Heart right ventricle (tissue), 16 donors: ENCODE results near the gene KCNQ1. TPM values are rescaled to one million over a fixed set of nuclear protein-coding genes. Genes with fewer than 3 reads are reported as not detected.

Experiments
- ATAC-seq, 8 donors: fragments of 200-7000 bp; cut with Tn5 transposase; one replicate each; pipeline ENCODE4 v1.9.1; 2020; ENCODE audit warnings: mild to moderate bottlenecking in 8 of 8, moderate library complexity in 8 of 8, moderate number of reproducible peaks in 1 of 8
- DNase-seq, 2 donors: peaks; one replicate each; pipeline ENCODE4 v3.0.0-alpha.2; 2020
- H3K27ac ChIP-seq, 10 donors: fragments of 200-600 bp; sonication (generic) in 2 of 10; one replicate each; pipeline versions ENCODE4 v1.5.0 to v1.8.0; 2020 to 2022; ENCODE audit warnings: mild to moderate bottlenecking in 3 of 10
- H3K27me3 ChIP-seq, 7 donors: fragments of 200-600 bp; one replicate each; pipeline ENCODE4 v1.8.0; 2021 to 2022; ENCODE audit warnings: mild to moderate bottlenecking in 2 of 7
- H3K36me3 ChIP-seq, 9 donors: fragments of 200-600 bp; sonication (generic) in 1 of 9; one replicate each; pipeline versions ENCODE4 v1.5.0 to v1.8.0; 2020 to 2022; ENCODE audit warnings: mild to moderate bottlenecking in 2 of 9
- H3K4me1 ChIP-seq, 9 donors: fragments of 200-600 bp; sonication (generic) in 1 of 9; one replicate each; pipeline versions ENCODE4 v1.5.0 to v1.8.0; 2020 to 2022; ENCODE audit warnings: mild to moderate bottlenecking in 4 of 9
- H3K4me3 ChIP-seq, 10 donors: fragments of 200-600 bp; sonication (generic) in 2 of 10; one replicate each; pipeline versions ENCODE4 v1.5.0 to v1.8.0; 2020 to 2022; ENCODE audit warnings: mild to moderate bottlenecking in 7 of 10, moderate library complexity in 2 of 10
- H3K9me3 ChIP-seq, 11 donors: fragments of 200-600 bp in 10 of 11; sonication (generic) in 2 of 11; one replicate each; pipeline versions ENCODE4 v1.5.0 to v1.8.0; 2013 to 2022; ENCODE audit warnings: mild to moderate bottlenecking in 2 of 11, control low read depth in 1 of 11, moderate library complexity in 1 of 11
- WGBS, 2 donors: extraction: QIAGEN DNeasy Blood & Tissue Kit; methylation state at CpG; one replicate each; pipeline ENCODE4 v1.1.7; 2013; ENCODE audit warnings: inconsistent platforms in 1 of 2; 5-methylcytosine and 5-hydroxymethylcytosine counted together
- intact Hi-C, 10 donors: fragments of 100-400 bp; cut with DNase I; formaldehyde crosslinking; loops; one replicate each; pipeline versions ENCODE4 v1.11.1 to v1.14.2; 2022
- polyA plus RNA-seq, 2 donors: library from polyadenylated mRNA; stranded (reverse); fragments of 200-250 nt; gene quantifications; one replicate each; pipeline ENCODE4 v1.2.3, GENCODE V29; 2013
- total RNA-seq, 10 donors: library from RNA; stranded (reverse); fragmentation: NEBNext Ultra II Directional in 3 of 10; extraction: Animal tissue kit (Norgen Biotek cat#: 25700) in 3 of 10; gene quantifications; one replicate each; pipeline versions ENCODE4 v1.2.1 to v1.2.4, GENCODE V29; 2021 to 2023
- TF ChIP-seq, protein P1 (sequence below), 9 donors: fragments of 200-600 bp; sonication (generic) in 2 of 9; IDR thresholded peaks; one replicate each; pipeline versions ENCODE4 v1.5.0 to v1.8.0; 2021 to 2022; ENCODE audit warnings: antibody characterized with exemption in 9 of 9, mild to moderate bottlenecking in 5 of 9, moderate library complexity in 1 of 9
- donor health status: Arrhythmogenic right ventricular cardiomyopathy.
- donor health status: ischemic (EF 13 %, LVEDD 7.1; RV severe dilation, severe dysfunction).
- donor health status: healthy with polysubstance abuse.
- donor health status: DM: no; HTN: yes; CAD: no.
- donor health status: DM: no; HTN: no; CAD: no.
- donor health status: ischemic (EF 25% LVEDD 6.9; RV normal size, moderate dysfunction).
- donor health status: ischemic (EF 25% LVEDD 5.7; RV mildly dilated, moderate dysfunction).
- donor health status: healthy.
- donor health status: DM: yes; HTN: yes; CAD: no.
- donor health status: Ischemic cardiomyopathy.
- donor health status: ischemic (EF 35%, LVEDD 5.7; RV mildly dilated, moderate dysfunction).
- donor health status: nonischemic (EF 11% LVEDD 7.7; RV severe dilation, severe dysfunction).
- donor health status: DM: yes; HTN: yes; CAD: no.
- donor health status: PGD.
- donor health status: ischemic (EF 29% LVEDD 5.4; RV normal size, mild dysfunction).
- donor health status: nonischemic (EF 23%, LVEDD 6.1; RV moderate dilation, normal function).

KCNQ1 gene
- total and polyA plus RNA-seq, 12 donors, result 19.9 to 48.2 (median 33.7) TPM

DNA sequence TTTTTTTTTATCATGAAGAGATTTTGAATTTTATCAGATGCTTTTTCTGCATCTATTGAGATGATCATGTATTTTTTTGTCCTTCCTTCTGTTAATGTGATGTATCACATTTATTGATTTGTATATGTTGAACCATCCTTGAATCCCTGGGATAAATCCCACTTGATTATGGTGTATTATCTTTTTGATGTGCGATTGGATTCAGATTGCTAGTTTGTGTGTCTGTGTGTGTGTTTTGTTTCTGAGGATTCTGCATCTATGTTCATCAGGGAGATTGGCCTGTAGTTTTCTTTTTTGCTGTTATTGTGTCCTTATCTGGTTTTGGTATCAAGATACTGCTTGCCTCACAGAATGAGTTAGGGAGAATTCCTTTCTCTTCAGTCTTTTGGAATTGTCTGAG lies 202.4 kb downstream of the KCNQ1 start:
- H3K4me3 ChIP-seq, result no peak overlapping the region
- H3K27me3 ChIP-seq, result no peaks in the 10 kb centered on the region
- H3K4me1 ChIP-seq, result no peaks in the 10 kb centered on the region
- peaks cover 0 to 19% (median 0%) of the 10 kb centered on the region in 9 donors for H3K36me3 ChIP-seq
- WGBS, 2 donors, result 94 to 100% methylated on average over 1 of the region's 1 CpG
- peaks cover 0 to 100% (median 69%) of the 10 kb centered on the region in 11 donors for H3K9me3 ChIP-seq
- TF ChIP-seq, protein P1, sequence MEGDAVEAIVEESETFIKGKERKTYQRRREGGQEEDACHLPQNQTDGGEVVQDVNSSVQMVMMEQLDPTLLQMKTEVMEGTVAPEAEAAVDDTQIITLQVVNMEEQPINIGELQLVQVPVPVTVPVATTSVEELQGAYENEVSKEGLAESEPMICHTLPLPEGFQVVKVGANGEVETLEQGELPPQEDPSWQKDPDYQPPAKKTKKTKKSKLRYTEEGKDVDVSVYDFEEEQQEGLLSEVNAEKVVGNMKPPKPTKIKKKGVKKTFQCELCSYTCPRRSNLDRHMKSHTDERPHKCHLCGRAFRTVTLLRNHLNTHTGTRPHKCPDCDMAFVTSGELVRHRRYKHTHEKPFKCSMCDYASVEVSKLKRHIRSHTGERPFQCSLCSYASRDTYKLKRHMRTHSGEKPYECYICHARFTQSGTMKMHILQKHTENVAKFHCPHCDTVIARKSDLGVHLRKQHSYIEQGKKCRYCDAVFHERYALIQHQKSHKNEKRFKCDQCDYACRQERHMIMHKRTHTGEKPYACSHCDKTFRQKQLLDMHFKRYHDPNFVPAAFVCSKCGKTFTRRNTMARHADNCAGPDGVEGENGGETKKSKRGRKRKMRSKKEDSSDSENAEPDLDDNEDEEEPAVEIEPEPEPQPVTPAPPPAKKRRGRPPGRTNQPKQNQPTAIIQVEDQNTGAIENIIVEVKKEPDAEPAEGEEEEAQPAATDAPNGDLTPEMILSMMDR (IDR thresholded peaks at IDR 0.05), result no peak
- DNase-seq (no peak), ATAC-seq (no peak)
- intact Hi-C loops, result no loop called here
- H3K27ac ChIP-seq, result no peak overlapping the region

DNA sequence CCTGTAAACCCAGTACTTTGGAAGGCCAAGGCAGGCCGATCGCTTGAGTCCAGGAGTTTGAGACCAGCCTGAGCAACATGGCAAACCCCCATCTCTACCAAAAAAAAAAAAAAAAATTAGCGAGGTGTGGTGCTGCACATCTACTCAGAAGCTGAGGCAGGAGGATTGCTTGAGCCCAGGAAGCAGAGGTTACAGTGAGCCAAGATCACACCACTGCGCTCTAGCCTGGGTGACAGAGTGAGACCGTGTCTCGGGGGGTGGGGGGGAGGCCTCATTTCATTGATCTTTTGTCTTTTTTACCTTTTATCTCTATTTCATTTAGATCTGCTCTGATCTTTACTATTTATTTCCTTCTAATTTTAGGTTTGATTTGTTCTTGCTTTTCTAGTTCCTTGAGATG lies 203.1 kb downstream of the KCNQ1 start:
- WGBS, 2 donors, result 95% methylated on average over 6 of the region's 6 CpGs
- H3K36me3 ChIP-seq, result peaks cover 0 to 19% (median 0%) of the 10 kb centered on the region in 9 donors
- intact Hi-C loops, result no loop called here
- H3K4me1 ChIP-seq, result peaks cover 0 to 7% (median 0%) of the 10 kb centered on the region in 9 donors
- DNase-seq (no peak), ATAC-seq (no peak)
- no peaks in the 10 kb centered on the region for H3K27me3 ChIP-seq
- H3K4me3 ChIP-seq, result no peak overlapping the region
- no peak overlapping the region for H3K27ac ChIP-seq
- peaks cover 0 to 100% (median 62%) of the 10 kb centered on the region in 11 donors for H3K9me3 ChIP-seq
- TF ChIP-seq, protein P1 (IDR thresholded peaks at IDR 0.05), result no peak

DNA sequence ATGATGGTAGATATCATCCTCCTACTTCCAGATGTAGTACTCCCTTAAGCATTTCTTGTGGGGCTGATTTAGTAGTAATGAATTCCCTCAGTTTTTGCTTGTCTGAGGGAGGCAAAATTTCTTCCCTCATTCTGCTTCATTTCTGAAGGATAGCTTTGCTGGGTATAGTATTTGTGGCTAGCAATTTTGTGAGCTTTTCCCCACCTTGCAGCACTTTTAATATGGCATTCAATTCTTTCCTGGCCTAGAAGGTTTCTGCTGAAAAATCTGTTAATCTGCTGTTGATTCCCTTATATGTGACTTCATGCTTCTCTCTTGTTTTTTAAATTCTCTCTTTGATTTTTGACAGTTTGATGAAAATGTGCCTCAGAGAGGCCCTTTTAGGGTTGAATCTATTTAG lies 204.6 kb downstream of the KCNQ1 start:
- ATAC-seq (no peak), DNase-seq (no peak)
- Histone ChIP-seq H3K27ac (no peak overlapping the region), H3K27me3 (no peaks in the 10 kb centered on the region), H3K36me3 (peaks cover 0 to 7% (median 0%) of the 10 kb centered on the region in 9 donors), H3K4me1 (peaks cover 0 to 15% (median 0%) of the 10 kb centered on the region in 9 donors), H3K9me3 (peaks cover 0 to 100% (median 47%) of the 10 kb centered on the region in 11 donors), H3K4me3 (no peak overlapping the region)
- intact Hi-C loops, result no loop called here
- TF ChIP-seq, protein P1 (IDR thresholded peaks at IDR 0.05), result no peak

DNA sequence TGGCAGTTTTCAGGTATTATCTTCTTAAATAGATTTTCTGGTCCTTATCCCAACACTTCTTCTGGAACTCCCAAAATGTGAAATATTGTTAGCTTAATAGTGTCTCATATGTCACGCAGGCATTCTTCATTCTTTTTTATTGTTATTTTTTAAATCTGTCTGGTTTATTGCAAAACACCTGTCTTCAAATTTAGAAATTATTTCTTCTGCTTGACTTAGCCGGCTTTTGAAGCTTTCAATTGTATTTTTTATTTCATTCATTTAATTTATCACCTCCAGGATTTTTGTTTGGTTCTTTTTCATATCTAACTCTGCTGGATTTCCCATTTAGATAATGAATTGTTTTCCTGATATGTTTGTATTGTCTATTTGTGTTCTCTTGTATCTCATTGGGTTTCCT lies 205.0 kb downstream of the KCNQ1 start:
- Histone ChIP-seq H3K27ac (no peak overlapping the region), H3K9me3 (peaks cover 0 to 100% (median 44%) of the 10 kb centered on the region in 11 donors), H3K27me3 (no peaks in the 10 kb centered on the region), H3K4me3 (no peak overlapping the region), H3K4me1 (peaks cover 0 to 15% (median 0%) of the 10 kb centered on the region in 9 donors), H3K36me3 (peaks cover 0 to 7% (median 0%) of the 10 kb centered on the region in 9 donors)
- ATAC-seq, result no peak
- DNase-seq, result no peak
- TF ChIP-seq, protein P1 (IDR thresholded peaks at IDR 0.05), result no peak
- WGBS, 2 donors, result 97 to 99% methylated on average over 2 of the region's 2 CpGs
- intact Hi-C loops, result no loop called here
